ENCODE data around the gene WDTC1.

Gene WDTC1

DNA sequence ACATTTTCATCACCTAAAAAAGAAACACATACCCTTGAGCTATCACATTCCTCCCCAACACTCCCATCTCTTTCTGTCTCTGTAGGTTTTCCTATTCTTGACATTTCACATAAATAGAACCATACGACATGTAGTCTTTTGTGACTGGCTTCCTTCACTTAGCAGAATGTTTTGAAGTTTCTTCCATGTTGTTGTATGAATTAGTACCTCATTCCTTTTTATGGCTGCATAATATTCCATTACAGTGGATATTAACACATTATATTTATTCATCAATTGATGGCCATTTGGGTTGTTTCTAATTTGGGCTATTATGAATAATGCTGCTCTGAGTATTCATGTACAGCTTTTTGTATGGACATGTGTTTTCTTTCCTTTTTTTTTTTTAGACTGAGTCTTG lies 11.8 kb downstream of the WDTC1 start:
- Histone ChIP-seq H3K4me3 (ENCODE audit: low read depth, low read length) (no peak overlapping the region), H3K4me1 (no peaks in the 10 kb centered on the region), H3K9me3 (no peaks in the 10 kb centered on the region), H3K36me3 (no peaks in the 10 kb centered on the region), H3K27me3 (no peaks in the 10 kb centered on the region)
- no peak for DNase-seq
- TF ChIP-seq, protein P1, sequence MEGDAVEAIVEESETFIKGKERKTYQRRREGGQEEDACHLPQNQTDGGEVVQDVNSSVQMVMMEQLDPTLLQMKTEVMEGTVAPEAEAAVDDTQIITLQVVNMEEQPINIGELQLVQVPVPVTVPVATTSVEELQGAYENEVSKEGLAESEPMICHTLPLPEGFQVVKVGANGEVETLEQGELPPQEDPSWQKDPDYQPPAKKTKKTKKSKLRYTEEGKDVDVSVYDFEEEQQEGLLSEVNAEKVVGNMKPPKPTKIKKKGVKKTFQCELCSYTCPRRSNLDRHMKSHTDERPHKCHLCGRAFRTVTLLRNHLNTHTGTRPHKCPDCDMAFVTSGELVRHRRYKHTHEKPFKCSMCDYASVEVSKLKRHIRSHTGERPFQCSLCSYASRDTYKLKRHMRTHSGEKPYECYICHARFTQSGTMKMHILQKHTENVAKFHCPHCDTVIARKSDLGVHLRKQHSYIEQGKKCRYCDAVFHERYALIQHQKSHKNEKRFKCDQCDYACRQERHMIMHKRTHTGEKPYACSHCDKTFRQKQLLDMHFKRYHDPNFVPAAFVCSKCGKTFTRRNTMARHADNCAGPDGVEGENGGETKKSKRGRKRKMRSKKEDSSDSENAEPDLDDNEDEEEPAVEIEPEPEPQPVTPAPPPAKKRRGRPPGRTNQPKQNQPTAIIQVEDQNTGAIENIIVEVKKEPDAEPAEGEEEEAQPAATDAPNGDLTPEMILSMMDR (IDR thresholded peaks at IDR 0.05; ENCODE audit: low read depth, low read length): no peak

DNA sequence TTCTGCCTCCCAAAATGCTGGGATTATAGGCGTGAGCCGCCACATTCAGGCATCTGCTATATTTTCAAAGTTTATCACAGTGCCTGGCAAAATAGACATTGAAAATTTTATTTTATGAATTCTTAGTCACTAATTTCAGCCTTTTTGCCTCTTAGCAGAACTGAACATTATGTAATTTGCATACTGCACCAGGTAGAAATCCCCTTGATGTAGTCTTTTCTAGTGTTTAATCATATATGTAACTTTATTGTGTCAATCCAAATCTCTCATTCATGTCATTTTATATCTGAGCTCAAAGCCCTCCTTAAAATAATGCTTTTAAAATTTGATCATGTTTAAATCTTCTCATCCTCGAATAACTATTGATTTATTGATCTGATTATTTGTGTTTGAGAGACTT lies 19.2 kb downstream of the WDTC1 start:
- Histone ChIP-seq H3K4me1 (no peaks in the 10 kb centered on the region), H3K36me3 (no peaks in the 10 kb centered on the region), H3K4me3 (ENCODE audit: low read depth, low read length) (no peak overlapping the region), H3K9me3 (no peaks in the 10 kb centered on the region), H3K27me3 (no peaks in the 10 kb centered on the region)
- TF ChIP-seq, protein P1 (IDR thresholded peaks at IDR 0.05; ENCODE audit: low read depth, low read length): no peak
- DNase-seq: no peak

DNA sequence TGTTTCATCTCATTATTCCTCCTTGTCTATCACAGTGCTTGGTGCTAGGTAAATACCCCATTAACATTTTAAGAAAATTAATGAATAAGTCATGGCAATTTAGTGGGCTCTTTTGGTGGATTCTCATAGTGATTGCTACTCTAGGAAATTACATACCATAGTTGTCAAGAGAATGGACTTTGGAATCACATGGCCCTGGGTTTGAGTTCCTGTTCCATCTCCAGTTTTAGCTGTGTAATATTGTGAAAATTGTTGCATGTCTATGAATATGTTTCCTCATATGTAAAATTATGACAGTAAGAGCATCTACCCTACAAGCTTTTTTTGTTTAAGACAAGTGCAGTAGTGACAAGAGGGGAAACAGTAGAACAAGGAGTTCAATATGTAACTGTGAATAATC lies 20.7 kb downstream of the WDTC1 start:
- no peak overlapping the region for H3K4me3 ChIP-seq (ENCODE audit: low read depth, low read length)
- no peak for DNase-seq
- no peaks in the 10 kb centered on the region for H3K4me1 ChIP-seq
- no peaks in the 10 kb centered on the region for H3K9me3 ChIP-seq
- no peaks in the 10 kb centered on the region for H3K27me3 ChIP-seq
- TF ChIP-seq, protein P1 (IDR thresholded peaks at IDR 0.05; ENCODE audit: low read depth, low read length): no peak
- H3K36me3 ChIP-seq: no peaks in the 10 kb centered on the region

DNA sequence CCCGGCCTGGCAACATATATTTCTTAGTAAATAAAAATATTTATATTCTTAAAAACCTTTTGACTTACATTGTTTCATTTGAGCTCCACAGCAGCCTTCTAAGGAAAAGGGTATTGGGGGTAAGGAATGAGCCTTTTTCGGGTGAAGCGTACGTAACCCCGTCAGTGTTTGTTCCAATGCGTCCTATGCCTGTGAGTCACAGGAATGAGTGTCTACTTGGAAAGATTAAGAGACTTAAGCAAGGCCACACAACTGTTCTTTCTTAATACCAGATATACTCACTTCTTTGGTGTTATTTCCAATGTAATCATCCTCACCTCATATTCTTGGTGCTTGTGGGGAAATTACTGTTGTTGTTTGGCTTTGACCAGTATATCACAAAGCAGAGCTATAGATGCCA lies 22.7 kb downstream of the WDTC1 start:
- no peaks in the 10 kb centered on the region for H3K36me3 ChIP-seq
- no peak for DNase-seq

DNA sequence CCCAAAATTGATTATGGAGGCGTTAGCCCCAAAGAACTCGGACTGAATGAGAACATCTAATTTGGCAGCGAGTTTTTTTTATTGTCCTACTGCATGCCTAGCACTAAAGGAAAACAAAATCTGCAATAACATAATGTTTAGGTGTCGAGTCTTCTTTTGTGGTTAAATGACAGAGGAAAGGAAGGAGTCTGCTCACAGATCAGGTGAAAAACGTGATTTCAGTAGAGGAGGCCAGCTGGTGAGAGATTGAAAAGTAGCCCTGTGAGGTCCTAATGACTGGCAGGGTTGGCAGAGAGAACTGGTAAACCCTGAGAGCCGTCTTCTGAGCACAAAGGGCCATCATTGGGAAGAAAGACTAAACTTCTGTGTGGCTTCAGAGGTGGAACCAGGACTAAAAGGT lies 24.2 kb downstream of the WDTC1 start:
- DNase-seq: no peak
- TF ChIP-seq, protein P1 (IDR thresholded peaks at IDR 0.05; ENCODE audit: low read depth, low read length): no peak
- Histone ChIP-seq H3K36me3 (no peaks in the 10 kb centered on the region), H3K9me3 (no peaks in the 10 kb centered on the region), H3K27me3 (no peaks in the 10 kb centered on the region), H3K4me3 (ENCODE audit: low read depth, low read length) (no peak overlapping the region), H3K4me1 (no peaks in the 10 kb centered on the region)

More for the DNA sequence above, 22.7 kb downstream of the WDTC1 start:
- H3K4me1 ChIP-seq: no peaks in the 10 kb centered on the region
- no peaks in the 10 kb centered on the region for H3K9me3 ChIP-seq
- TF ChIP-seq, protein P1 (IDR thresholded peaks at IDR 0.05; ENCODE audit: low read depth, low read length): no peak
- no peaks in the 10 kb centered on the region for H3K27me3 ChIP-seq
- no peak overlapping the region for H3K4me3 ChIP-seq (ENCODE audit: low read depth, low read length)

DNA sequence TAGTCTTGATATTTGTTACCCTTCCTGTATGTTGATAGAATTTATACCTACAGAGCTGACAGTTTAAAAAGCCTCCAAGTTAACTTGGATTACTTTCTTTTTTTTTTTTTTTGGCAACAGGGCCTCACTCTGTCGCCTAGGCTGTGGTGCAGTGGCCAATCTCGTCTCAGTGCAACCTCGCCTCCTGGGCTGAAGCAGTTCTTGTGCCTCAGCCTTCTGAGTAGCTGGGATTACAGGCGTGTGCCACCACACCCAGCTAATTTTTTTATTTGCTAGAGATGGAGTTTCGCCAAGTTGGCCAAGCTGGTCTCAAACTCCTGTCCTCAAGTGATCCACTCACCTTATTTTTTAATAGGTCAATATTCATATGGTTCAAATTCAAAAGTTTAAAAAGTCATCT lies 32.7 kb downstream of the WDTC1 start:
- DNase-seq: no peak
- no peaks in the 10 kb centered on the region for H3K36me3 ChIP-seq
- TF ChIP-seq, protein P1 (IDR thresholded peaks at IDR 0.05; ENCODE audit: low read depth, low read length): no peak
- H3K27me3 ChIP-seq: no peaks in the 10 kb centered on the region
- no peaks in the 10 kb centered on the region for H3K9me3 ChIP-seq
- no peak overlapping the region for H3K4me3 ChIP-seq (ENCODE audit: low read depth, low read length)
- H3K4me1 ChIP-seq: no peaks in the 10 kb centered on the region

Measured in BE2C (cell line).